WTC11 (cell line): ENCODE measurements around the gene TPTE2. TPM values are rescaled to one million over a fixed set of nuclear protein-coding genes. Genes with fewer than 3 reads are reported as not detected.

Source experiments
- ATAC-seq: fragments of 200-7000 bp; cut with Tn5 transposase; 2 replicates; pipeline ENCODE4 v1.10.0; 2021; ENCODE audit warnings: mild to moderate bottlenecking, moderate library complexity
- CTCF ChIA-PET: fragments of 300-600 bp; sonication (Branson Sonifier 250); formaldehyde crosslinking; loops from one replicate; lab custom pipeline; 2021; ENCODE audit warnings: antibody characterized with exemption; lab: Charles Lee
- POLR2A ChIA-PET: fragments of 350-600 bp; sonication (Branson Sonifier 250); formaldehyde crosslinking; loops from one replicate; lab custom pipeline; 2021; ENCODE audit warnings: antibody characterized with exemption; lab: Charles Lee
- DNase-seq: peaks from one replicate; pipeline ENCODE4 v3.0.0; 2021; ENCODE audit warnings: low spot score
- H3K27ac Mint-ChIP-seq: 2 replicates; pipeline ENCODE4 v1.8.0; 2021; ENCODE audit warnings: mixed read lengths
- H3K27me3 Mint-ChIP-seq: 2 replicates; pipeline ENCODE4 v1.8.0; 2021; ENCODE audit warnings: low read depth, mild to moderate bottlenecking, moderate library complexity, mixed read lengths
- H3K36me3 Mint-ChIP-seq: 2 replicates; pipeline ENCODE4 v1.8.0; 2021; ENCODE audit warnings: mixed read lengths
- H3K4me1 Mint-ChIP-seq: 2 replicates; pipeline ENCODE4 v1.8.0; 2022; ENCODE audit warnings: mixed read lengths
- H3K4me3 Mint-ChIP-seq: 2 replicates; pipeline ENCODE4 v1.8.0; 2021; ENCODE audit warnings: mild to moderate bottlenecking, moderate library complexity, mixed read lengths
- H3K9me3 Mint-ChIP-seq: 2 replicates; pipeline ENCODE4 v1.8.0; 2021; ENCODE audit warnings: mixed read lengths
- ELF4 ChIP-seq: sonication (generic); formaldehyde crosslinking; IDR thresholded peaks from 2 replicates; pipeline ENCODE4 v1.8.1; 2022; ENCODE audit warnings: low read depth, mild to moderate bottlenecking, moderate library complexity, missing genetic modification reagents
- EMX1 ChIP-seq: fragments of 250-450 bp; sonication (Bioruptor Pico); IDR thresholded peaks from 2 replicates; pipeline ENCODE4 v1.8.0; 2021; ENCODE audit warnings: mild to moderate bottlenecking
- ETV6 ChIP-seq: sonication (generic); formaldehyde crosslinking; IDR thresholded peaks from 2 replicates; pipeline ENCODE4 v1.8.1; 2022; ENCODE audit warnings: mild to moderate bottlenecking, missing genetic modification reagents
- FOXK1 ChIP-seq: sonication (generic); formaldehyde crosslinking; IDR thresholded peaks from 2 replicates; pipeline ENCODE4 v1.8.0; 2022; ENCODE audit warnings: mild to moderate bottlenecking, moderate library complexity, missing genetic modification reagents
- IRF1 ChIP-seq: sonication (generic); formaldehyde crosslinking; IDR thresholded peaks from 2 replicates; pipeline ENCODE4 v1.8.0; 2023; ENCODE audit warnings: missing genetic modification reagents
- IRF2 ChIP-seq: sonication (generic); formaldehyde crosslinking; IDR thresholded peaks from 2 replicates; pipeline ENCODE4 v1.8.0; 2022; ENCODE audit warnings: low read depth, missing genetic modification reagents, borderline replicate concordance
- NFATC4 ChIP-seq: fragments of 250-450 bp; sonication (Bioruptor Pico); IDR thresholded peaks from 2 replicates; pipeline ENCODE4 v1.9.0; 2021; ENCODE audit warnings: mild to moderate bottlenecking
- NFE2L1 ChIP-seq: sonication (generic); formaldehyde crosslinking; IDR thresholded peaks from 2 replicates; pipeline ENCODE4 v1.8.1; 2023; ENCODE audit warnings: missing genetic modification reagents
- NR3C1 ChIP-seq: sonication (generic); formaldehyde crosslinking; conservative IDR thresholded peaks from 2 replicates; pipeline ENCODE4 v1.8.1; 2023; ENCODE audit warnings: low read depth, mild to moderate bottlenecking, missing genetic modification reagents
- OVOL2 ChIP-seq: fragments of 250-450 bp; sonication (Bioruptor Pico); IDR thresholded peaks from 2 replicates; pipeline ENCODE4 v1.9.0; 2021; ENCODE audit warnings: mild to moderate bottlenecking, borderline replicate concordance
- SMAD3 ChIP-seq: sonication (generic); formaldehyde crosslinking; IDR thresholded peaks from 2 replicates; pipeline ENCODE4 v1.8.0; 2022; ENCODE audit warnings: missing genetic modification reagents, mild to moderate bottlenecking, borderline replicate concordance
- SMAD4 ChIP-seq: sonication (generic); formaldehyde crosslinking; IDR thresholded peaks from 2 replicates; pipeline ENCODE4 v1.8.0; 2022; ENCODE audit warnings: mild to moderate bottlenecking, missing genetic modification reagents
- TCF7 ChIP-seq: sonication (generic); formaldehyde crosslinking; IDR thresholded peaks from 2 replicates; pipeline ENCODE4 v1.8.0; 2022; ENCODE audit warnings: mild to moderate bottlenecking, low read depth, missing genetic modification reagents, moderate library complexity
- ZNF281 ChIP-seq: sonication (generic); formaldehyde crosslinking; IDR thresholded peaks from 2 replicates; pipeline ENCODE4 v1.8.0; 2023; ENCODE audit warnings: mild to moderate bottlenecking, missing genetic modification reagents
- ZNF317 ChIP-seq: sonication (generic); formaldehyde crosslinking; IDR thresholded peaks from 2 replicates; pipeline ENCODE4 v1.8.1; 2023; ENCODE audit warnings: low read depth, mild to moderate bottlenecking, moderate library complexity, missing genetic modification reagents, borderline replicate concordance
- ZNF396 ChIP-seq: fragments of 250-450 bp; sonication (Bioruptor Pico); IDR thresholded peaks from 2 replicates; pipeline ENCODE4 v1.8.0; 2021; ENCODE audit warnings: mild to moderate bottlenecking, moderate library complexity, borderline replicate concordance
- total RNA-seq: library from RNA; stranded (reverse); gene quantifications from 3 replicates; pipeline ENCODE4 v1.2.3, GENCODE V29; 2021
- TF ChIP-seq, protein P1 (sequence below): fragments of 250-450 bp; sonication (Bioruptor Pico); IDR thresholded peaks from 2 replicates; pipeline ENCODE4 v1.9.0; 2021; ENCODE audit warnings: mild to moderate bottlenecking
- TF ChIP-seq, protein P2 (sequence below): sonication (generic); formaldehyde crosslinking; conservative IDR thresholded peaks from 2 replicates; pipeline ENCODE4 v1.8.1; 2022; ENCODE audit warnings: mild to moderate bottlenecking, missing genetic modification reagents
- TF ChIP-seq, protein P3 (sequence below): sonication (generic); formaldehyde crosslinking; IDR thresholded peaks from 2 replicates; pipeline ENCODE4 v1.8.1; 2022; ENCODE audit warnings: mild to moderate bottlenecking, moderate library complexity, missing genetic modification reagents
- TF ChIP-seq, protein P4 (sequence below): sonication (generic); formaldehyde crosslinking; conservative IDR thresholded peaks from 2 replicates; pipeline ENCODE4 v1.8.1; 2023; ENCODE audit warnings: mild to moderate bottlenecking, low read depth, missing genetic modification reagents, moderate library complexity
- TF ChIP-seq, protein P5 (sequence below): fragments of 250-450 bp; sonication (Bioruptor Pico); conservative IDR thresholded peaks from 2 replicates; pipeline ENCODE4 v1.9.0; 2021; ENCODE audit warnings: mild to moderate bottlenecking
- TF ChIP-seq, protein P6 (sequence below): sonication (generic); formaldehyde crosslinking; IDR thresholded peaks from 2 replicates; pipeline ENCODE4 v1.8.1; 2023; ENCODE audit warnings: mild to moderate bottlenecking, missing genetic modification reagents

TPTE2 gene
- total RNA-seq, 1 experiment from 2014 or later: not detected

DNA sequence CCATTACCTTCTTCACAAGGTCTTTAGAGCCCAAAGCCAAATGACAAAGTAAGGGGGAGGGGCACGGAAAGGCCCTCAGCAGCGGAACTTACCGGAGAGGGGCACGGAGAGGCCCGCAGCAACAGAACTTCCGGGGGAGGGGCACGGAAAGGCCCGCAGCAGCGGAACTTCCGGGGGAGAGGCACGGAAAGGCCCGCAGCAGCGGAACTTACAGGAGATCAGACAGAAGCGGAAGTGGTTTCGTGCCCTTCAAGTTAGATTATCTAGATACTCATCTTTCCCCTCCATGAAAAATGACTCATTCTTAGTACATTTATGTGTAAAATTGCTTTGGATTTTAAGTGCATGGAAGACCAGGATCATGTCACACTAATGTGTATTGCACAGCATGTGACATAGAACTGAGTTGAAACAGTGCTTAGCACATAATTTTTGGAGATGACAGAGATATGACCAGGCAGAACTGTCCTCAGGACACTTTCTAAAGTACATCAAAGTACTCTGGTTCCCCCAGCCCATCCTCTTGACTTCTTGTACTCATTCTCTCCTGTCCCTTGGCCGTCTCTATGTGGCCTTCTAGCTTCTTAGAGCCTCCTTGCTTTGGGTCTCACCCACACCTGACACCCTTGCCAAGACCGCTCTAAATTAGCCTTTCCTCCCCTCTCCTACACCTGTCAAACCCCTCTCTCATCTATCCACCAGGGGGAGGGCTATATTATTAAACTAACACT is 25.7 kb upstream of the TPTE2 start:
- Mint-ChIP-seq H3K4me1 (no peaks in the 10 kb centered on the region), H3K4me3 (no peak overlapping the region), H3K27me3 (peaks cover 12% of the 10 kb centered on the region), H3K27ac (no peak overlapping the region), H3K9me3 (peaks cover 83% of the 10 kb centered on the region), H3K36me3 (peaks cover 43% of the 10 kb centered on the region)
- CTCF ChIA-PET: interaction anchor here (1.0 to 1.5 kb wide), 2 partner anchors 32 to 47 kb away, joined by 5 read pairs; partner anchors contain the start of gene MPHOSPH8
- POLR2A ChIA-PET: no interaction called here
- ATAC-seq: peak; percentile 80
- no peak for DNase-seq
- TF ChIP-seq SMAD3 (CRISPR knock-in tag) (no peak), ELF4 (CRISPR knock-in tag) (no peak), ZNF396 (no peak), TCF7 (CRISPR knock-in tag) (no peak), ZNF281 (no peak), NFE2L1 (CRISPR knock-in tag) (no peak), IRF2 (CRISPR knock-in tag) (no peak), SMAD4 (CRISPR knock-in tag) (no peak), NR3C1 (CRISPR knock-in tag) (no peak), EMX1 (CRISPR knock-in tag) (no peak), ZNF317 (CRISPR knock-in tag) (no peak), FOXK1 (no peak), OVOL2 (no peak)
- TF ChIP-seq, protein P1, sequence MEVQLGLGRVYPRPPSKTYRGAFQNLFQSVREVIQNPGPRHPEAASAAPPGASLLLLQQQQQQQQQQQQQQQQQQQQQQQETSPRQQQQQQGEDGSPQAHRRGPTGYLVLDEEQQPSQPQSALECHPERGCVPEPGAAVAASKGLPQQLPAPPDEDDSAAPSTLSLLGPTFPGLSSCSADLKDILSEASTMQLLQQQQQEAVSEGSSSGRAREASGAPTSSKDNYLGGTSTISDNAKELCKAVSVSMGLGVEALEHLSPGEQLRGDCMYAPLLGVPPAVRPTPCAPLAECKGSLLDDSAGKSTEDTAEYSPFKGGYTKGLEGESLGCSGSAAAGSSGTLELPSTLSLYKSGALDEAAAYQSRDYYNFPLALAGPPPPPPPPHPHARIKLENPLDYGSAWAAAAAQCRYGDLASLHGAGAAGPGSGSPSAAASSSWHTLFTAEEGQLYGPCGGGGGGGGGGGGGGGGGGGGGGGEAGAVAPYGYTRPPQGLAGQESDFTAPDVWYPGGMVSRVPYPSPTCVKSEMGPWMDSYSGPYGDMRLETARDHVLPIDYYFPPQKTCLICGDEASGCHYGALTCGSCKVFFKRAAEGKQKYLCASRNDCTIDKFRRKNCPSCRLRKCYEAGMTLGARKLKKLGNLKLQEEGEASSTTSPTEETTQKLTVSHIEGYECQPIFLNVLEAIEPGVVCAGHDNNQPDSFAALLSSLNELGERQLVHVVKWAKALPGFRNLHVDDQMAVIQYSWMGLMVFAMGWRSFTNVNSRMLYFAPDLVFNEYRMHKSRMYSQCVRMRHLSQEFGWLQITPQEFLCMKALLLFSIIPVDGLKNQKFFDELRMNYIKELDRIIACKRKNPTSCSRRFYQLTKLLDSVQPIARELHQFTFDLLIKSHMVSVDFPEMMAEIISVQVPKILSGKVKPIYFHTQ (CRISPR knock-in tag): no peak
- TF ChIP-seq, protein P2, sequence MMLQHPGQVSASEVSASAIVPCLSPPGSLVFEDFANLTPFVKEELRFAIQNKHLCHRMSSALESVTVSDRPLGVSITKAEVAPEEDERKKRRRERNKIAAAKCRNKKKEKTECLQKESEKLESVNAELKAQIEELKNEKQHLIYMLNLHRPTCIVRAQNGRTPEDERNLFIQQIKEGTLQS (CRISPR knock-in tag): no peak
- TF ChIP-seq, protein P3, sequence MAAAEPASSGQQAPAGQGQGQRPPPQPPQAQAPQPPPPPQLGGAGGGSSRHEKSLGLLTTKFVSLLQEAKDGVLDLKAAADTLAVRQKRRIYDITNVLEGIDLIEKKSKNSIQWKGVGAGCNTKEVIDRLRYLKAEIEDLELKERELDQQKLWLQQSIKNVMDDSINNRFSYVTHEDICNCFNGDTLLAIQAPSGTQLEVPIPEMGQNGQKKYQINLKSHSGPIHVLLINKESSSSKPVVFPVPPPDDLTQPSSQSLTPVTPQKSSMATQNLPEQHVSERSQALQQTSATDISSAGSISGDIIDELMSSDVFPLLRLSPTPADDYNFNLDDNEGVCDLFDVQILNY (CRISPR knock-in tag): no peak

GRCh38 chr13:19581675-19582074 is 20.3 kb upstream of the TPTE2 start:
- Mint-ChIP-seq H3K27me3 (peaks cover 3% of the 10 kb centered on the region), H3K4me1 (no peaks in the 10 kb centered on the region), H3K27ac (no peak overlapping the region), H3K36me3 (peaks cover 50% of the 10 kb centered on the region), H3K9me3 (peaks cover 67% of the 10 kb centered on the region), H3K4me3 (no peak overlapping the region)
- POLR2A ChIA-PET: no interaction called here
- CTCF ChIA-PET: no interaction called here
- DNase-seq (no peak), ATAC-seq (no peak)
- TF ChIP-seq NFATC4 (CRISPR knock-in tag): no peak
- TF ChIP-seq IRF1: no peak
- TF ChIP-seq, protein P4, sequence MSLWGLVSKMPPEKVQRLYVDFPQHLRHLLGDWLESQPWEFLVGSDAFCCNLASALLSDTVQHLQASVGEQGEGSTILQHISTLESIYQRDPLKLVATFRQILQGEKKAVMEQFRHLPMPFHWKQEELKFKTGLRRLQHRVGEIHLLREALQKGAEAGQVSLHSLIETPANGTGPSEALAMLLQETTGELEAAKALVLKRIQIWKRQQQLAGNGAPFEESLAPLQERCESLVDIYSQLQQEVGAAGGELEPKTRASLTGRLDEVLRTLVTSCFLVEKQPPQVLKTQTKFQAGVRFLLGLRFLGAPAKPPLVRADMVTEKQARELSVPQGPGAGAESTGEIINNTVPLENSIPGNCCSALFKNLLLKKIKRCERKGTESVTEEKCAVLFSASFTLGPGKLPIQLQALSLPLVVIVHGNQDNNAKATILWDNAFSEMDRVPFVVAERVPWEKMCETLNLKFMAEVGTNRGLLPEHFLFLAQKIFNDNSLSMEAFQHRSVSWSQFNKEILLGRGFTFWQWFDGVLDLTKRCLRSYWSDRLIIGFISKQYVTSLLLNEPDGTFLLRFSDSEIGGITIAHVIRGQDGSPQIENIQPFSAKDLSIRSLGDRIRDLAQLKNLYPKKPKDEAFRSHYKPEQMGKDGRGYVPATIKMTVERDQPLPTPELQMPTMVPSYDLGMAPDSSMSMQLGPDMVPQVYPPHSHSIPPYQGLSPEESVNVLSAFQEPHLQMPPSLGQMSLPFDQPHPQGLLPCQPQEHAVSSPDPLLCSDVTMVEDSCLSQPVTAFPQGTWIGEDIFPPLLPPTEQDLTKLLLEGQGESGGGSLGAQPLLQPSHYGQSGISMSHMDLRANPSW (CRISPR knock-in tag): no peak
- TF ChIP-seq, protein P5, sequence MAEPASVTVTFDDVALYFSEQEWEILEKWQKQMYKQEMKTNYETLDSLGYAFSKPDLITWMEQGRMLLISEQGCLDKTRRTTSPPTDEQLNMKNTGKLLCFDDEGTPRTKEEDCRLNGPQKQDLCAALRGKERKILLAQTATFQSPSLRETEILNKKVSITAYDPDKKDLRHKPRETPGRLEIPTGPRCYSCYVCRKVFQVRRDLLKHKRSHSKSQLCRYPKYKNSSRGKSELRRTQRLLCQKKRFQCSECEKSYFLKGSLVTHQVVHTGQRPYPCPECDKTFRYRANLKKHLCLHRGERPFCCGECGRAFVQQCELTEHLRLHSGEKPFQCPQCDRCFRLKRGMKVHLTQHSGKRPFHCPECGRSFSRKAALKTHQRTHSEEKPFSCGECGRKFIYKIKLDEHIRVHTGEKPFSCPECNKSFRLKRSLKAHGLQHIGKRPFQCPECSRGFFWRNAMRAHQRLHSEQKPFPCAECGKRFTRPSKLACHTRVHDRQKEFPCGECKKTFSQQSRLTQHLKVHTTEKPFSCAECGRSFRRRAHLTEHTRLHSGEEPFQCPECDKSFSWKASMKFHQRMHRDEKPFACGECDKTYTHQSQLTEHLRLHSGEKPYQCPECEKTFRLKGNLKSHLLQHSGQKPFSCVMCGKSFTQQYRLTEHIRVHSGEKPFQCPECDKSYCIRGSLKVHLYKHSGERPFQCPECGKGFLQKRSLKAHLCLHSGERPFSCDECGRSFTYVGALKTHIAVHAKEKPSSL: no peak
- no peak for TF ChIP-seq ETV6 (CRISPR knock-in tag)
- TF ChIP-seq, protein P6, sequence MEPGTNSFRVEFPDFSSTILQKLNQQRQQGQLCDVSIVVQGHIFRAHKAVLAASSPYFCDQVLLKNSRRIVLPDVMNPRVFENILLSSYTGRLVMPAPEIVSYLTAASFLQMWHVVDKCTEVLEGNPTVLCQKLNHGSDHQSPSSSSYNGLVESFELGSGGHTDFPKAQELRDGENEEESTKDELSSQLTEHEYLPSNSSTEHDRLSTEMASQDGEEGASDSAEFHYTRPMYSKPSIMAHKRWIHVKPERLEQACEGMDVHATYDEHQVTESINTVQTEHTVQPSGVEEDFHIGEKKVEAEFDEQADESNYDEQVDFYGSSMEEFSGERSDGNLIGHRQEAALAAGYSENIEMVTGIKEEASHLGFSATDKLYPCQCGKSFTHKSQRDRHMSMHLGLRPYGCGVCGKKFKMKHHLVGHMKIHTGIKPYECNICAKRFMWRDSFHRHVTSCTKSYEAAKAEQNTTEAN (CRISPR knock-in tag): no peak
